Measurements from ENCODE around the gene LONP2.

Gene LONP2

GRCh38 chr16:48220891-48221290, 23.2 kb upstream of the LONP2 start:
- H3K36me3 ChIP-seq (replicated peaks; ENCODE audit: low read depth, low read length): no peaks in the 10 kb centered on the region
- no peak overlapping the region for H3K4me2 ChIP-seq (ENCODE audit: low read length)
- H3K79me2 ChIP-seq (ENCODE audit: low read length): no peaks in the 10 kb centered on the region
- no peaks in the 10 kb centered on the region for H4K20me1 ChIP-seq (ENCODE audit: insufficient read depth, low read length)
- TF ChIP-seq EZH2phosphoT487 (IDR thresholded peaks at IDR 0.05; ENCODE audit: low read depth): no peak
- no peak for TF ChIP-seq CTCF (IDR thresholded peaks at IDR 0.05; ENCODE audit: low read depth, low read length)
- no peak overlapping the region for H3K9ac ChIP-seq (ENCODE audit: low read length)
- H3K4me1 ChIP-seq (ENCODE audit: low read length): no peaks in the 10 kb centered on the region
- H3K9me3 ChIP-seq (ENCODE audit: insufficient read depth, low read length): no peaks in the 10 kb centered on the region
- H3K27ac ChIP-seq (ENCODE audit: low read length): no peak overlapping the region
- no peak overlapping the region for H2AFZ ChIP-seq (ENCODE audit: low read depth, low read length)
- no peak overlapping the region for H3K4me3 ChIP-seq (ENCODE audit: low read length)
- no peaks in the 10 kb centered on the region for H3K27me3 ChIP-seq (ENCODE audit: low read depth, low read length)

GRCh38 chr16:48223490-48223889, 20.6 kb upstream of the LONP2 start:
- H2AFZ ChIP-seq (ENCODE audit: low read depth, low read length): no peak overlapping the region
- TF ChIP-seq CTCF (IDR thresholded peaks at IDR 0.05; ENCODE audit: low read depth, low read length): no peak
- no peak for TF ChIP-seq EZH2phosphoT487 (IDR thresholded peaks at IDR 0.05; ENCODE audit: low read depth)
- H3K9me3 ChIP-seq (ENCODE audit: insufficient read depth, low read length): no peaks in the 10 kb centered on the region
- no peaks in the 10 kb centered on the region for H4K20me1 ChIP-seq (ENCODE audit: insufficient read depth, low read length)
- no peaks in the 10 kb centered on the region for H3K4me1 ChIP-seq (ENCODE audit: low read length)
- H3K27me3 ChIP-seq (ENCODE audit: low read depth, low read length): peaks cover 5% of the 10 kb centered on the region; the same call in 1 of the 2 replicates
- H3K9ac ChIP-seq (ENCODE audit: low read length): no peak overlapping the region
- no peaks in the 10 kb centered on the region for H3K36me3 ChIP-seq (replicated peaks; ENCODE audit: low read depth, low read length)
- no peak overlapping the region for H3K4me3 ChIP-seq (ENCODE audit: low read length)
- H3K79me2 ChIP-seq (ENCODE audit: low read length): no peaks in the 10 kb centered on the region
- no peak overlapping the region for H3K27ac ChIP-seq (ENCODE audit: low read length)
- no peak overlapping the region for H3K4me2 ChIP-seq (ENCODE audit: low read length)

- no peaks in the 10 kb centered on the region for H3K4me1 ChIP-seq (ENCODE audit: low read length)
- peaks cover 14% of the 10 kb centered on the region; the same call in 1 of the 2 replicates for H3K27me3 ChIP-seq (ENCODE audit: low read depth, low read length)
- no peaks in the 10 kb centered on the region for H4K20me1 ChIP-seq (ENCODE audit: insufficient read depth, low read length)
- no peak overlapping the region for H3K4me2 ChIP-seq (ENCODE audit: low read length)
- H3K36me3 ChIP-seq (replicated peaks; ENCODE audit: low read depth, low read length): no peaks in the 10 kb centered on the region
- H3K79me2 ChIP-seq (ENCODE audit: low read length): no peaks in the 10 kb centered on the region
- H3K9ac ChIP-seq (ENCODE audit: low read length): no peak overlapping the region
- no peak for TF ChIP-seq CTCF (IDR thresholded peaks at IDR 0.05; ENCODE audit: low read depth, low read length)
- TF ChIP-seq EZH2phosphoT487 (IDR thresholded peaks at IDR 0.05; ENCODE audit: low read depth): no peak
- H3K9me3 ChIP-seq (ENCODE audit: insufficient read depth, low read length): no peaks in the 10 kb centered on the region
- no peak overlapping the region for H3K27ac ChIP-seq (ENCODE audit: low read length)
- H2AFZ ChIP-seq (ENCODE audit: low read depth, low read length): no peak overlapping the region
- no peak overlapping the region for H3K4me3 ChIP-seq (ENCODE audit: low read length)
Observed at GRCh38 chr16:48225456-48225855, 18.6 kb upstream of the LONP2 start.

GRCh38 chr16:48231727-48232492, 12.2 kb upstream of the LONP2 start:
- no peaks in the 10 kb centered on the region for H3K9me3 ChIP-seq (ENCODE audit: insufficient read depth, low read length)
- H3K36me3 ChIP-seq (replicated peaks; ENCODE audit: low read depth, low read length): no peaks in the 10 kb centered on the region
- no peaks in the 10 kb centered on the region for H3K4me1 ChIP-seq (ENCODE audit: low read length)
- no peak overlapping the region for H3K27ac ChIP-seq (ENCODE audit: low read length)
- no peak for TF ChIP-seq EZH2phosphoT487 (IDR thresholded peaks at IDR 0.05; ENCODE audit: low read depth)
- peak; percentile 51 for TF ChIP-seq CTCF (IDR thresholded peaks at IDR 0.05; ENCODE audit: low read depth, low read length)
- H3K79me2 ChIP-seq (ENCODE audit: low read length): no peaks in the 10 kb centered on the region
- no peaks in the 10 kb centered on the region for H4K20me1 ChIP-seq (ENCODE audit: insufficient read depth, low read length)
- H3K27me3 ChIP-seq (ENCODE audit: low read depth, low read length): peaks cover 14% of the 10 kb centered on the region; the same call in 1 of the 2 replicates
- H2AFZ ChIP-seq (ENCODE audit: low read depth, low read length): no peak overlapping the region
- no peak overlapping the region for H3K9ac ChIP-seq (ENCODE audit: low read length)
- no peak overlapping the region for H3K4me2 ChIP-seq (ENCODE audit: low read length)
- no peak overlapping the region for H3K4me3 ChIP-seq (ENCODE audit: low read length)

All from OCI-LY3 (cell line).